ENCODE measurements around the gene CRYAA.
"Not testable (repeated sequence)": the region's sequence is repeated elsewhere in the genome, so short reads cannot be mapped to it uniquely, and the experiment has no call there.

- not testable (repeated sequence) for TF ChIP-seq EZH2phosphoT487 (IDR thresholded peaks at IDR 0.05; ENCODE audit: low read depth); CTCF (IDR thresholded peaks at IDR 0.05; ENCODE audit: low read depth, low read length)
These were observed 15.2 kb upstream of the CRYAA start for GRCh38 chr21:43153601-43154000.

All from OCI-LY3 (cell line).